Stimulated activated CD4-positive, alpha-beta T cell treated with anti-CD3 and anti-CD28 coated beads, Interleukin-4, amount 100 ng/mL, for 48 hours (primary cell): ENCODE results near the gene LINGO3.
"Not testable (repeated sequence)": the region's sequence is repeated elsewhere in the genome, so short reads cannot be mapped to it uniquely, and the experiment has no call there.

Source experiments
- DNase-seq, 2 donors: peaks; one replicate each; pipeline ENCODE4 v3.0.0-alpha.2; 2020; ENCODE audit warnings: low read depth in 2 of 2

Gene LINGO3

GRCh38 chr19:2308114-2308556 lies at the start of gene LINGO3:
Gene LINGO3, minus strand, starts transcription at chr19:2308154. Its CDS starts 16,378 bp downstream, at chr19:2291776.
- DNase-seq: no peak

- no peak for DNase-seq
Observed at GRCh38 chr19:2356036-2356646, 48.2 kb upstream of the LINGO3 start.

- no peak for DNase-seq
Observed at GRCh38 chr19:2355168-2356035, 47.4 kb upstream of the LINGO3 start.

- DNase-seq: no peak
Observed at GRCh38 chr19:2354670-2355069, 46.7 kb upstream of the LINGO3 start.

GRCh38 chr19:2353887-2354592 lies 46.1 kb upstream of the LINGO3 start:
- no peak for DNase-seq

GRCh38 chr19:2353159-2353886 lies 45.4 kb upstream of the LINGO3 start:
- DNase-seq: no peak

GRCh38 chr19:2352121-2352520 lies 44.2 kb upstream of the LINGO3 start:
- DNase-seq: no peak

GRCh38 chr19:2351591-2351990 lies 43.6 kb upstream of the LINGO3 start:
- no peak for DNase-seq

- DNase-seq: no peak
Observed at GRCh38 chr19:2350656-2351055, 42.7 kb upstream of the LINGO3 start.

GRCh38 chr19:2349818-2350217 lies 41.9 kb upstream of the LINGO3 start:
- DNase-seq: not testable (repeated sequence)

- no peak for DNase-seq
Observed at GRCh38 chr19:2345794-2346663, 38.1 kb upstream of the LINGO3 start.

GRCh38 chr19:2345076-2345475 lies 37.1 kb upstream of the LINGO3 start:
- DNase-seq: no peak

GRCh38 chr19:2344381-2344870 lies 36.5 kb upstream of the LINGO3 start:
- DNase-seq: no peak

GRCh38 chr19:2343289-2343982 lies 35.5 kb upstream of the LINGO3 start:
- DNase-seq: no peak

- no peak for DNase-seq
Observed at GRCh38 chr19:2342656-2343288, 34.8 kb upstream of the LINGO3 start.

- no peak for DNase-seq
Observed at GRCh38 chr19:2341982-2342381, 34.0 kb upstream of the LINGO3 start.

- DNase-seq: no peak
Observed at GRCh38 chr19:2341244-2341751, 33.3 kb upstream of the LINGO3 start.

GRCh38 chr19:2340496-2341243 lies 32.7 kb upstream of the LINGO3 start:
- no peak for DNase-seq
